ENCODE measurements around the gene TMEM8B. TPM values are rescaled to one million over a fixed set of nuclear protein-coding genes. Genes with fewer than 3 reads are reported as not detected.

Gene TMEM8B
- polyA plus RNA-seq, 3 donors, result 2.6 to 11.6 (median 3.8) TPM

GRCh38 chr9:35792024-35792813, 36.8 kb upstream of the TMEM8B start:
- Mint-ChIP-seq H3K27ac (no peak overlapping the region), H3K36me3 (peaks cover 0 to 1% of the 10 kb centered on the region in 2 donors), H3K27me3 (ENCODE audit: low read depth in 3 of 3) (peaks cover 15 to 23% (median 15%) of the 10 kb centered on the region in 3 donors), H3K9me3 (peaks cover 0 to 4% (median 0%) of the 10 kb centered on the region in 7 donors), H3K4me3 (peak overlapping the region in 1 of 2 donors; percentile 33), H3K4me1 (peaks cover 11% of the 10 kb centered on the region)
- Histone ChIP-seq H4K20me1 (ENCODE audit: insufficient read depth, low read length) (no peaks in the 10 kb centered on the region), H3K4me2 (replicated peaks; ENCODE audit: extremely low read depth, low read length, poor library complexity, severe bottlenecking) (peak overlapping the region; percentile 35), H3K9me3 (replicated peaks in 1 of 2; ENCODE audit: control insufficient read depth in 1 of 2, insufficient read depth in 1 of 2, low read length in 2 of 2) (no peaks in the 10 kb centered on the region), H3K27ac (ENCODE audit: low read depth in 1 of 2, low read length in 2 of 2) (no peak overlapping the region), H3K27me3 (ENCODE audit: control insufficient read depth in 2 of 2, insufficient read depth in 2 of 2, low read length in 2 of 2) (peaks cover 0 to 13% of the 10 kb centered on the region in 2 donors), H3K4me3 (replicated peaks in 1 of 3; ENCODE audit: low read depth in 2 of 3, low read length in 3 of 3) (no peak overlapping the region), H3K4me1 (ENCODE audit: control insufficient read depth in 1 of 2, insufficient read depth in 2 of 2, low read length in 2 of 2) (no peaks in the 10 kb centered on the region), H3K36me3 (replicated peaks in 1 of 2; ENCODE audit: control insufficient read depth in 1 of 2, insufficient read depth in 2 of 2, low read length in 2 of 2) (no peaks in the 10 kb centered on the region), H2AFZ (ENCODE audit: insufficient read depth, low read depth, low read length, poor library complexity, severe bottlenecking) (peak overlapping the region; percentile 46), H3K9ac (ENCODE audit: insufficient read depth, low read length, poor library complexity, severe bottlenecking) (no peak overlapping the region), H3K79me2 (ENCODE audit: insufficient read depth, low read length) (no peaks in the 10 kb centered on the region)
- intact Hi-C loops (cut with micrococcal nuclease), result loop anchor here in 1 of 2 donors (5.0 kb wide), 1 partner anchor 90 kb away; no protein-coding TSS in a partner anchor
- WGBS (ENCODE audit: insufficient coverage), result 96% methylated on average over 26 of the region's 34 CpGs
- no peak for TF ChIP-seq CTCF (IDR thresholded peaks at IDR 0.05)
- no peak for DNase-seq

GRCh38 chr9:35792826-35793225, 36.2 kb upstream of the TMEM8B start:
- 98% methylated on average over 14 of the region's 14 CpGs for WGBS (ENCODE audit: insufficient coverage)
- TF ChIP-seq CTCF (IDR thresholded peaks at IDR 0.05), result no peak
- H3K9me3 ChIP-seq (replicated peaks in 1 of 2; ENCODE audit: control insufficient read depth in 1 of 2, insufficient read depth in 1 of 2, low read length in 2 of 2), result no peaks in the 10 kb centered on the region
- H3K4me2 ChIP-seq (replicated peaks; ENCODE audit: extremely low read depth, low read length, poor library complexity, severe bottlenecking), result no peak overlapping the region
- Mint-ChIP-seq H3K27ac (no peak overlapping the region), H3K36me3 (peaks cover 0 to 1% of the 10 kb centered on the region in 2 donors), H3K9me3 (peaks cover 0 to 4% (median 0%) of the 10 kb centered on the region in 7 donors), H3K4me3 (peak overlapping the region in 1 of 2 donors; percentile 33), H3K27me3 (ENCODE audit: low read depth in 3 of 3) (peaks cover 15 to 23% (median 15%) of the 10 kb centered on the region in 3 donors), H3K4me1 (peaks cover 11% of the 10 kb centered on the region)
- no peaks in the 10 kb centered on the region for H3K79me2 ChIP-seq (ENCODE audit: insufficient read depth, low read length)
- peaks cover 0 to 13% of the 10 kb centered on the region in 2 donors for H3K27me3 ChIP-seq (ENCODE audit: control insufficient read depth in 2 of 2, insufficient read depth in 2 of 2, low read length in 2 of 2)
- no peak overlapping the region for H3K27ac ChIP-seq (ENCODE audit: low read depth in 1 of 2, low read length in 2 of 2)
- no peak overlapping the region for H3K9ac ChIP-seq (ENCODE audit: insufficient read depth, low read length, poor library complexity, severe bottlenecking)
- H2AFZ ChIP-seq (ENCODE audit: insufficient read depth, low read depth, low read length, poor library complexity, severe bottlenecking), result no peak overlapping the region
- no peak for DNase-seq
- no peaks in the 10 kb centered on the region for H3K4me1 ChIP-seq (ENCODE audit: control insufficient read depth in 1 of 2, insufficient read depth in 2 of 2, low read length in 2 of 2)
- H3K4me3 ChIP-seq (replicated peaks in 1 of 3; ENCODE audit: low read depth in 2 of 3, low read length in 3 of 3), result no peak overlapping the region
- intact Hi-C loops (cut with micrococcal nuclease), result loop anchor here in 1 of 2 donors (5.0 kb wide), 1 partner anchor 89 kb away; no protein-coding TSS in a partner anchor
- H3K36me3 ChIP-seq (replicated peaks in 1 of 2; ENCODE audit: control insufficient read depth in 1 of 2, insufficient read depth in 2 of 2, low read length in 2 of 2), result no peaks in the 10 kb centered on the region
- no peaks in the 10 kb centered on the region for H4K20me1 ChIP-seq (ENCODE audit: insufficient read depth, low read length)
